GM18505 (cell line): ENCODE measurements around the gene ZP4.

ENCODE experiments used
- ATAC-seq: cut with Tn5 transposase; IDR thresholded peaks from one replicate; pipeline ENCODE4 v1.9.1; 2021; ENCODE audit not compliant: unreplicated experiment
- POLR2A ChIP-seq: IDR thresholded peaks from 4 replicates; pipeline ENCODE4 v1.6.1; 2011; ENCODE audit warnings: borderline replicate concordance; ENCODE audit not compliant: insufficient read depth, insufficient read length; ENCODE audit errors: extremely low read depth

ZP4 gene

DNA sequence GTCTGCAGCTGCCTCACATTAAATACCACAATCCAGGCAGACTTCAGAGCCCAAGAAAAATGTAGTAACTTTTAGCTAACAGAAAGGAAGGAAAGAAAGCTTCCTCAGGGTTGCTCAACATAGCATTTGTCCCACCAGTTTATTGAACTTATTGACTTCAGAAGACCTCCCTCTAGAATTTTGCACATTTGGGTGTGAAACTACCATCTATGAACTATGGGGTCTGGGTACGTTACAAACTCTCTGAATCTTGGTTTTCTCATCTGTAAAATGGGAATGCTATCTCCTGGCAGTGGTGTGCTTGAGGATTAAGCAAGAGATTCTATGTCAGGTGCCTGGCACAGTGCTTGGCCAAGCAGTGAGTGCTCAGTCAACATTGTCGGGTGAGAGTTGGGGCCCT, at the start of gene ZP4:
TSS of gene ZP4 (minus strand) at position 101 of the 400 bp plus-strand sequence. CDS start 287 bp downstream, outside the sequence.
- no peak for TF ChIP-seq POLR2A
- no peak for ATAC-seq

- ATAC-seq, result no peak
These were observed 47.8 kb upstream of the ZP4 start for GRCh38 chr1:237938553-237938952.

DNA sequence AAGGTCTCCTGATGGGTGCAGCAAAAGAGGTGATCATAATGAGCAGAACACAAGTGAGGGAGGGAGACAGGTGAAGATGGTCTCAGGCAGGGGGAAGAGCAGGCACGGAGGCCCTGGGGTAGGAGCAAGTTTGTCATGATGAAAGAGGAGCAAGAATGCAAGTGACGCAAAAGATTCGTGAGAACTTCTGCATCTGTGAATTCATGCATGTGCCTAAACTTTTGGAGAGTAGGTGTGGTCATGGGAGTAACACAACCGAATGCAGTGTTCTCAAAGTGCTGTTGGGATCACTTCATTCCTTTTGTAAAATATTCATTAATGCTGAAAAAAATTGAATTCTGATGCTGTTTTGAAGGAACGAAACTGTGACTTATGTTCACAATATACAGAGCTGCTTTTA, 47.3 kb upstream of the ZP4 start:
- no peak for ATAC-seq
- TF ChIP-seq POLR2A, result no peak

More at GRCh38 chr1:237938553-237938952, 47.8 kb upstream of the ZP4 start:
- TF ChIP-seq POLR2A, result no peak

GRCh38 chr1:237932816-237933215, 42.1 kb upstream of the ZP4 start:
- no peak for ATAC-seq
- TF ChIP-seq POLR2A, result no peak

DNA sequence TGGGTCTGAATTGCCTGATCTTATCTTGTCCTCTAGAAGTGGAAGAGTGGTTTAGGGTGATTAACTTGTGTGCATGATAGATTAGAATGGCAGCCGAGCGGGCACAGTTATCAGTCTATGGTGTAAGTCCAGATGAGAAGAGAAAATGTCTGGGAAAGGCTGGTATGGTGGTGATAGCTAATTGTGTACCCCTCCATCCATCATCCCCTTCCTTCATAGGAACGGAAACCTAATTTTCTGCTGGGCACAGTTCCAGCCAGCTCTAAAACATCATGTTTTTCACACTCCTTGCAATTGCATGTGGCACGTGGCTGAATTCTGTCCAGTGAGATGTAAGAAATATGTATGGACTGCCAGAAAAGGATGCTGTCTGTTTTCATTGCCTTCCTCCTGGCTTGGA, 40.9 kb upstream of the ZP4 start:
- no peak for TF ChIP-seq POLR2A
- ATAC-seq, result no peak

GRCh38 chr1:237927198-237927597, 36.5 kb upstream of the ZP4 start:
- TF ChIP-seq POLR2A, result no peak
- ATAC-seq, result no peak

DNA sequence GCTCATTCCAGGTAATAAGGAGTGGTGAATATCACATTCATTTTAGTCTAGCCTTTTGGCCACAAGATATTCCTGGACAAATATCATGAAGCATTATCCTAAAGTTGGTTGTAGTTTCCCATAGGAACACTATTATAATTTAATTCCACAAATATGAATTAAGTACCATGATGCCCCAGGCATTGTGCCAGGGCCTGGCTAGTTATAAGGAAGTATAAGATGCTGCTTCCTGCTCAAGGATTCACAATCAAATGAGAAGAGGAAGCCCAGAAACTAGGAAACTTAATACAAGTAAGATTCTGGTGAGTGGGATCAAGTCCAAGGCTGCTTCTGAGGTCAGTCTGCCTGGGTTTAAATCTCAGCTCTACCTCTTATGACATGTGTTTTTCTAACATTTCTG, 30.6 kb upstream of the ZP4 start:
- no peak for ATAC-seq
- no peak for TF ChIP-seq POLR2A

DNA sequence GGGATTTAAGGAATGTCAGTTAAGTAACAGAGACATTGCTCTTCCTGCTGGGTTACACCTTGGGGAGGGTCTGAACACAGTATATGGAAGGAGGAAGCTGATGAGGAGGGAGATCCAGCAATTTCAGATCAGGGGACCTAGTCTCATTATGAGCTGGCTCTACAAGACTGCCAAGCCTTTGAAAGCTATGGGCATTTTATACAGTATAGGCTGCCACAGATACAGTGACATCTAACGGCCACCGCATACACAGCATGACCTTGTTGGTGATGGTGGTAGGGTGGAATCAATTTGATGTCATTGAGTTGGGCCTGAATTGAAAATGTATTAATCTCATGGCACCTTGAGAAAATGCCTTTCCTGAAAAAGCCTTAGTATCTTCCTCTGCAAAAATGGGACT, 22.6 kb upstream of the ZP4 start:
- TF ChIP-seq POLR2A, result no peak
- no peak for ATAC-seq

- ATAC-seq, result no peak
- no peak for TF ChIP-seq POLR2A
These were observed 21.2 kb upstream of the ZP4 start for GRCh38 chr1:237911911-237912310.

GRCh38 chr1:237910834-237911233, 20.1 kb upstream of the ZP4 start:
- TF ChIP-seq POLR2A, result no peak
- ATAC-seq, result no peak

- no peak for TF ChIP-seq POLR2A
- ATAC-seq, result no peak
These were observed 13.2 kb upstream of the ZP4 start for GRCh38 chr1:237903961-237904360.

GRCh38 chr1:237902960-237903743, 12.4 kb upstream of the ZP4 start:
- no peak for ATAC-seq

DNA sequence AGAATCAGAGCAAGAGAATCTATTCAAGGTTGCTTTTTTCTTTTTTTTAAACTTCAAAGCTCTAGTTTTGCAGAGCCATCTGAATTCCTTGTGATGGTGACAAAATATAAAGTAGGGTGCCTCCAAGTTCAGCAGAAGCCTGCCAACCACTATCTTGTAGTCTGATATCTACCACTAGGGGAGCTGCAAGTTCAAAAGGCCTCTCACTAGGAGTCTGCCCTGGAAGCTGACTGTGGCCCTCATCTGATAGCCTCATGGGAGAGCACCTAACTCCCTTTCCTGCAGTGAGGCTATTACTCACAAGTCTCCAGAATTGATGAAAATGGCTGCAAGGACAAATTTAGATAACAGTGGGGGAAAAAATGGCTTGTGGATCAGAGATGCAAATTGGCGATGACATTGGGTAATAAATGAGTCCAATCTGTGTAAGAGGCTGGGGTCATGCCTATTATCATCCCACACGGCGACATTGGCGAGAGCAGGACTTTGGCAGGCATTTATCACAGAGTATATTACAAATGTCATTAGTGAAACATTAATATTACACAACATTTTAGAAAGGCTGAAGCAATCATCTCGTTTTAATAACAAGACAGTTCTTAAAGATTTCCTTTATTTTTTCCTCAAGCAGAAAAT, 10.7 kb upstream of the ZP4 start:
- ATAC-seq, result no peak
- TF ChIP-seq POLR2A, result no peak

More at GRCh38 chr1:237902960-237903743, 12.4 kb upstream of the ZP4 start:
- no peak for TF ChIP-seq POLR2A

DNA sequence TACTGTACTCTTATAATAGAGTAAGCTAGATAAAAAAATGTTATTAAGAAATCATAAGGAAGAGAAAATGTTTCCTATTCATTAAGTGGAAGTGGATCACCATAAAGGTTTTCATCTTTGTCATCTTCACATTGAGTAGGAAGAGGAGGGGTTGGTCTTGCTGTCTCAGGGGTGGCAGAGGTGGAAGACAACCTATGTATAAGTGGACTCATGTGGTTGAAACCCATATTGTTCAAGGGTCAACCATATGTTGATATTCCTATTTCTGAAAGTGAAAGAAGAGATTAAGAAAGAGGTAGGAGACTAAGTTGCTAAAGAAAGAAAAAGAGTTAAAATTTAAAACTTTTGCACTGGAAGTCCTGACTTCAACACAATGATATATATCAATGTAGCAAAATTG, 4.9 kb upstream of the ZP4 start:
- TF ChIP-seq POLR2A, result no peak
- no peak for ATAC-seq

- ATAC-seq, result no peak
- no peak for TF ChIP-seq POLR2A
These were observed 3.4 kb upstream of the ZP4 start for GRCh38 chr1:237894131-237894530.

DNA sequence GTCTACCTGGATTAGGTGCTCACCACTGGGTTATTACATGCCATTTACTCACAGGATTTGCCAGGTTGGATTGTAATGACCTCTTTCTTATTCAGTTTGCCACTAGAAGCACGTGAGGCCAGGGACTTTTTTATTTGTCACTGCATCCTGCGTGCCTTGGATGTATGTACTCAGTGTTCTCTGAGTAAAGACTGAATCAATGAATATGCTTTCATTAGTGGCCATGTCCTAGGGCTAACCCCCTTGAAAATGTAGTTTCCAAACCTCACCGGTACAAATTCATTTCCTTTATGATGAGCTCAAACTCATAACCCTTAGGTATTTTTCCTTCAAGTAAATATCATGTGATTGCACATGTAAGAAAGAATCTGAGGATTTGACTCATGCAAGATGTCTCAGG, 1.3 kb upstream of the ZP4 start:
- no peak for TF ChIP-seq POLR2A
- no peak for ATAC-seq
